ENCODE measurements around the gene HEG1.

HEG1 gene

GRCh38 chr3:124974691-124975090 is 81.1 kb downstream of the HEG1 start:
- H3K4me3 ChIP-seq (ENCODE audit: low read length), result no peak overlapping the region
- DNase-seq (ENCODE audit: low read depth), result no peak
- TF ChIP-seq CTCF (conservative IDR thresholded peaks at IDR 0.05; ENCODE audit: low read length), result no peak

- no peak for TF ChIP-seq CTCF (conservative IDR thresholded peaks at IDR 0.05; ENCODE audit: low read length)
- H3K4me3 ChIP-seq (ENCODE audit: low read length), result no peak overlapping the region
Measured at GRCh38 chr3:124973290-124973689, 82.5 kb downstream of the HEG1 start.

GRCh38 chr3:124972457-124972856 is 83.3 kb downstream of the HEG1 start:
- no peak for DNase-seq (ENCODE audit: low read depth)
- H3K4me3 ChIP-seq (ENCODE audit: low read length), result no peak overlapping the region
- no peak for TF ChIP-seq CTCF (conservative IDR thresholded peaks at IDR 0.05; ENCODE audit: low read length)

More at GRCh38 chr3:124973290-124973689, 82.5 kb downstream of the HEG1 start:
- no peak for DNase-seq (ENCODE audit: low read depth)

- H3K4me3 ChIP-seq (ENCODE audit: low read length), result no peak overlapping the region
- DNase-seq (ENCODE audit: low read depth), result no peak
Measured at GRCh38 chr3:124969963-124970722, 85.7 kb downstream of the HEG1 start.

GRCh38 chr3:124969190-124969589 is 86.6 kb downstream of the HEG1 start:
- no peak for TF ChIP-seq CTCF (conservative IDR thresholded peaks at IDR 0.05; ENCODE audit: low read length)
- no peak overlapping the region for H3K4me3 ChIP-seq (ENCODE audit: low read length)
- DNase-seq (ENCODE audit: low read depth), result no peak

More at GRCh38 chr3:124969963-124970722, 85.7 kb downstream of the HEG1 start:
- no peak for TF ChIP-seq CTCF (conservative IDR thresholded peaks at IDR 0.05; ENCODE audit: low read length)

- DNase-seq (ENCODE audit: low read depth), result no peak
- TF ChIP-seq CTCF (conservative IDR thresholded peaks at IDR 0.05; ENCODE audit: low read length), result no peak
Measured at GRCh38 chr3:124967964-124968363, 87.8 kb downstream of the HEG1 start.

More at GRCh38 chr3:124967964-124968363, 87.8 kb downstream of the HEG1 start:
- no peak overlapping the region for H3K4me3 ChIP-seq (ENCODE audit: low read length)
